CD4-positive, CD25-positive, alpha-beta regulatory T cell (primary cell): ENCODE data around the gene PCOLCE2. TPM values are rescaled to one million over a fixed set of nuclear protein-coding genes. Genes with fewer than 3 reads are reported as not detected.

ENCODE experiments used
- ATAC-seq, 2 donors: fragments of 150-1000 bp; cut with Tn5 transposase; one replicate each; pipeline ENCODE4 v1.10.0; 2021; ENCODE audit warnings: low read depth in 2 of 2, moderate number of reproducible peaks in 2 of 2, moderate library complexity in 1 of 2
- DNase-seq, 3 donors: peaks; one replicate each; pipeline versions ENCODE4 v3.0.0 to v3.0.0-alpha.2; 2012 to 2022; ENCODE audit warnings: mixed read lengths in 1 of 3
- H3K27ac ChIP-seq: one replicate; pipeline ENCODE4 v1.7.0; 2013; ENCODE audit warnings: mild to moderate bottlenecking, low read length; ENCODE audit not compliant: insufficient read depth, poor library complexity, severe bottlenecking
- H3K27me3 ChIP-seq: one replicate; pipeline ENCODE4 v1.7.0; 2013; ENCODE audit warnings: low read length; ENCODE audit not compliant: control insufficient read depth, insufficient read depth
- H3K36me3 ChIP-seq: one replicate; pipeline ENCODE4 v1.7.0; 2013; ENCODE audit warnings: mild to moderate bottlenecking, low read length, moderate library complexity; ENCODE audit not compliant: control insufficient read depth, insufficient read depth
- H3K4me1 ChIP-seq: 2 replicates; pipeline ENCODE4 v1.7.0; 2013; ENCODE audit warnings: mild to moderate bottlenecking, low read length; ENCODE audit not compliant: insufficient read depth, control insufficient read depth, poor library complexity, severe bottlenecking
- H3K4me3 ChIP-seq: one replicate; pipeline ENCODE4 v1.7.0; 2013; ENCODE audit warnings: low read depth, mild to moderate bottlenecking, low read length, moderate library complexity
- H3K9me3 ChIP-seq, 2 experiments: 1 replicate in 1 of 2; 2 replicates in 1 of 2; pipeline ENCODE4 v1.7.0; 2013; ENCODE audit warnings: low read length in 2 of 2, mild to moderate bottlenecking in 1 of 2, moderate library complexity in 1 of 2; ENCODE audit not compliant: control insufficient read depth in 2 of 2
- H3K27ac Mint-ChIP-seq, 3 donors: one replicate each; pipeline ENCODE4 v1.8.0; 2020 to 2022; ENCODE audit warnings: mild to moderate bottlenecking in 3 of 3, mixed read lengths in 3 of 3, moderate library complexity in 2 of 3
- H3K27me3 Mint-ChIP-seq: one replicate; pipeline ENCODE4 v1.8.0; 2022; ENCODE audit warnings: mild to moderate bottlenecking, mixed read lengths
- H3K36me3 Mint-ChIP-seq: one replicate; pipeline ENCODE4 v1.8.0; 2020; ENCODE audit warnings: mixed read lengths
- H3K4me1 Mint-ChIP-seq, 4 donors: one replicate each; pipeline ENCODE4 v1.8.0; 2020 to 2022; ENCODE audit warnings: mixed read lengths in 4 of 4, mild to moderate bottlenecking in 1 of 4
- H3K4me3 Mint-ChIP-seq, 4 donors: one replicate each; pipeline ENCODE4 v1.8.0; 2020 to 2022; ENCODE audit warnings: mild to moderate bottlenecking in 4 of 4, mixed read lengths in 4 of 4, moderate library complexity in 3 of 4
- H3K9me3 Mint-ChIP-seq, 7 donors: one replicate each; pipeline ENCODE4 v1.8.0; 2020 to 2022; ENCODE audit warnings: mixed read lengths in 7 of 7, mild to moderate bottlenecking in 3 of 7, moderate library complexity in 2 of 7
- polyA plus RNA-seq, 4 donors: library from polyadenylated mRNA; unstranded; fragments of 300-500 nt; fragmentation: Illumina TruSeq; gene quantifications; one replicate each; pipeline ENCODE4 v1.2.3, GENCODE V29; 2021
- total RNA-seq: library from RNA; stranded (reverse); gene quantifications from one replicate; pipeline ENCODE4 v1.2.3, GENCODE V29; 2022

PCOLCE2 gene
- total and polyA plus RNA-seq, 5 donors from 2014 or later, result not detected

DNA sequence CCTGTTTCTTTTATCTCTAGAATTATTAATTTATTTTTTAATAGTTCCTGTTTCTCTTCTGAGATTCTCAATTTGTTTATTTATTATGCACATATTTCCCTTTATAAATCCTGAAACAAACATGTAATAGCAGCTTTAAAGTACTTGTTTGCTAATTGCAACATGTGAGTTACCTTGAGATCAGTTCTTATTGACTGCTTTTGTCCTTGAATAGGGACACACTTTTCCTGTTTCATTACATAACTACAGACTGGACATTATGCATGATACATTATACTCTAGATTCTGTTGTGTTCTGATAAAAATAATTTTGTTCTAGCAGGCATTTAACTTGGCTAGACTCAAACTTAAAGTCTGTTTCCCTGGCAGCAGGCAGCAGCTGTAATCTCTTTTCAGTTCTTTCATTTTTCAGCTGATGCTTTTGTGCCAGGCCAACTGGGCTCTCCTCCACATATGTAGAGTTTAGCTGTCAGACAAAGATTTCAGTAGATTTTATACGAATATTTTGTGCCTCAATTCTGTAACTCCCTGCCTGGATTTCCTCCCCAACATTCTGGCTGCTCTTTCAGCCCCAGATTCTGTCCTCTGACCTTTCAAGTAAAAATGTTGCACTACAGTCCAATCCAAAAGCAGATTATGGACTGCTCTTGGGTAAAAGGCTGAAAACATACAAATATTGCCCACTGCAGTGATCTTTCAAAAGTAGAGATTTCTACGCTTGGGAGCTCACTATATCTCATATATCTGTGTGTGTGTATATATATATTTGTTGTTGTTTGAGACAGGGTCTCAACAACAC is 41.9 kb downstream of the PCOLCE2 start:
- Histone ChIP-seq H3K9me3 (no peaks in the 10 kb centered on the region), H3K4me3 (no peak overlapping the region), H3K27ac (no peak overlapping the region), H3K4me1 (no peaks in the 10 kb centered on the region), H3K27me3 (peaks cover 2% of the 10 kb centered on the region), H3K36me3 (no peaks in the 10 kb centered on the region)
- Mint-ChIP-seq H3K36me3 (peaks cover 3% of the 10 kb centered on the region), H3K4me3 (no peak overlapping the region), H3K9me3 (no peaks in the 10 kb centered on the region), H3K27ac (peak overlapping the region in 1 of 3 donors; percentile 61), H3K4me1 (no peaks in the 10 kb centered on the region), H3K27me3 (peaks cover 20% of the 10 kb centered on the region)
- DNase-seq (no peak), ATAC-seq (no peak)

DNA sequence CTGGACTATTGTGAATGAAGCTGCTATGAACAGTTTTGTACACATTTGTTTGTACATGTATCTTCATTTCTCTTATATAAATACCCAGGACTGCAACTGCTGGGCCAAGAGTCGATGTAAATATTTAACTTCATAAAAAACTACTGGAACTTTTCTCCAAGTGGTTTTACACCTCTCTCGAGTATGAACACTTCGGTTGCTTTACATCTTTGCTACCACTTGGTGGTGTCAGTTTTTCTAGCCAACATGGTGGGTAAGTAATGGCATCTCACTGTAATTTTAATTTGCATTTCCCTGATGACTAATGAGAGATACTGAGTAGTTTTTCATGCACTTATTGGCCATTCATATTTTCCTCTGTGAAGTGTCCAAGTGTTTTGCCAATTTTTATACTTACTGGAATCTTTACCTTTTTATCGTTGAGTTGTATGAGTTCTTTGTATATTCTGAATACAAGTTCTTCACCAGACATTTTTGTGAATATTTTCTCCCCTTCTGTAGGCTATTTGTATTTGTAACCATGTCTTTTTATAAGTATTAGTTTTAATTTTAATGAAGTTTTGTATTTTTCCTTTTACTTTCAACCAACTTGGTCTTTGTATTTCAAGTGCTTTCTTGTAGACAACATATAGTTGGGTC is 44.4 kb downstream of the PCOLCE2 start:
- no peaks in the 10 kb centered on the region for H3K36me3 ChIP-seq
- peaks cover 2% of the 10 kb centered on the region for H3K27me3 ChIP-seq
- peaks cover 32% of the 10 kb centered on the region for H3K27me3 Mint-ChIP-seq
- no peaks in the 10 kb centered on the region for H3K9me3 Mint-ChIP-seq
- H3K27ac Mint-ChIP-seq, result no peak overlapping the region
- DNase-seq, result peak in 1 of 3 donors; percentile 44
- no peak overlapping the region for H3K27ac ChIP-seq
- no peaks in the 10 kb centered on the region for H3K4me1 Mint-ChIP-seq
- no peaks in the 10 kb centered on the region for H3K4me1 ChIP-seq
- H3K4me3 Mint-ChIP-seq, result no peak overlapping the region
- H3K9me3 ChIP-seq, result no peaks in the 10 kb centered on the region
- H3K4me3 ChIP-seq, result no peak overlapping the region
- ATAC-seq, result peak; percentile 39 to 47
- peaks cover 3% of the 10 kb centered on the region for H3K36me3 Mint-ChIP-seq

DNA sequence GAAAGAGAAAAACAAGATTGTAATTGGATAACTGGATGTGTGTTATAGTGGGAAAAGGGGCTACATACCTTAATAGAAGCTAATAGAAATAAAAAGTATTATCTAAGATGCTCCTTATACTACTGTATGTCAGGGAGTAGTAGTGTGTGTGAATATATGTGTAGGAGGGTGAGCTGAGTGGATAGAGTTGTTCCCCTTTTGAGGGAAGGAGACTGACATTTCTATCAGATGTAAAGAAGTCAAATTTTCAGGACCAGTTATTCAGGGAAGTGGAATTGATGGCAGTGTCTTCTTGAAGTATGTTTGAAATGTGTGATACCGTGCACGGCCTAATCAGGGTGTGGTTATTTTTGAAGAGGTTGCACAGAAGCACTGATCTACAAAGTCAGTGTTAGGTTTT is 49.1 kb downstream of the PCOLCE2 start:
- Mint-ChIP-seq H3K4me1 (no peaks in the 10 kb centered on the region), H3K36me3 (no peaks in the 10 kb centered on the region)
- no peak for DNase-seq

GRCh38 chr3:142837526-142837925 is 51.4 kb downstream of the PCOLCE2 start:
- ATAC-seq (no peak), DNase-seq (no peak)
- Histone ChIP-seq H3K9me3 (no peaks in the 10 kb centered on the region), H3K4me1 (no peaks in the 10 kb centered on the region), H3K4me3 (no peak overlapping the region), H3K36me3 (no peaks in the 10 kb centered on the region), H3K27ac (no peak overlapping the region), H3K27me3 (peaks cover 23% of the 10 kb centered on the region)
- Mint-ChIP-seq H3K27me3 (peaks cover 53% of the 10 kb centered on the region), H3K4me1 (no peaks in the 10 kb centered on the region), H3K27ac (no peak overlapping the region), H3K36me3 (no peaks in the 10 kb centered on the region), H3K9me3 (no peaks in the 10 kb centered on the region), H3K4me3 (no peak overlapping the region)

More for the DNA sequence above, 49.1 kb downstream of the PCOLCE2 start:
- no peak overlapping the region for H3K4me3 ChIP-seq
- H3K4me3 Mint-ChIP-seq, result no peak overlapping the region
- ATAC-seq, result no peak
- H3K27me3 ChIP-seq, result peaks cover 17% of the 10 kb centered on the region
- peaks cover 56% of the 10 kb centered on the region for H3K27me3 Mint-ChIP-seq
- H3K9me3 Mint-ChIP-seq, result no peaks in the 10 kb centered on the region
- no peak overlapping the region for H3K27ac Mint-ChIP-seq
- H3K27ac ChIP-seq, result no peak overlapping the region
- no peaks in the 10 kb centered on the region for H3K36me3 ChIP-seq
- H3K4me1 ChIP-seq, result no peaks in the 10 kb centered on the region
- no peaks in the 10 kb centered on the region for H3K9me3 ChIP-seq

DNA sequence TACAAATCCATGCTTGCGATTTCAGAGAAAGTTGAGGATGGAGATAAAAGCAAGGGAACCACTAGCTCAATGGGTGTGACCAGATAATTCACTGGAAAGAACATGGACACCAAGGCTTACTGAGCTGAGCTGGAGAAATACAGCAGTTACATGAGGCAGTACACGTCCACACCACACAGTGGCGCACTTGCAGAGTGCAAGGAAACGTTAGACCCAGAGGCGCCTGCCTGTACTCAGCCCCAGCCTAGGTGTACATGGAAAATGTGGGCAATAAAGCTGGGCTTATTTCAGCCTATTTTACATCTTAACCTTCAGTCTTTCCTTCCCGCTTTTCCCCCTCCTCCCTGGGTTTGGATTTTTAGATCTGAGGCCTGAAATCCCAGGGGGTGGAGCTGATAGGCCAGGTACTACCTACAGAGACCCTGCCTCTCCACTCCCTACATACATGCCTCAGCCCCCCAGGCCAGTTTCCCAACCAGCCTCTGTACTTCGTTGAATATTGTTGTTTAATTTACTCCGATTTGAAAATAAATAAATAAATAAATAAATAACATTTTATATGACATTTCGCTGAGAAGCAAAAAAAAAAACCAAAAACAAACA is 60.1 kb downstream of the PCOLCE2 start:
- DNase-seq, result peak; percentile 21 to 69 (median 21)
- Histone ChIP-seq H3K27ac (no peak overlapping the region), H3K4me3 (no peak overlapping the region), H3K4me1 (no peaks in the 10 kb centered on the region), H3K36me3 (no peaks in the 10 kb centered on the region), H3K27me3 (peaks cover 7% of the 10 kb centered on the region), H3K9me3 (no peaks in the 10 kb centered on the region)
- no peak overlapping the region for H3K4me3 Mint-ChIP-seq
- peaks cover 0 to 4% (median 0%) of the 10 kb centered on the region in 7 donors for H3K9me3 Mint-ChIP-seq
- no peak overlapping the region for H3K27ac Mint-ChIP-seq
- H3K4me1 Mint-ChIP-seq, result peaks cover 0 to 2% (median 0%) of the 10 kb centered on the region in 4 donors
- peaks cover 35% of the 10 kb centered on the region for H3K27me3 Mint-ChIP-seq
- no peaks in the 10 kb centered on the region for H3K36me3 Mint-ChIP-seq
- ATAC-seq, result peak; percentile 75 to 82

DNA sequence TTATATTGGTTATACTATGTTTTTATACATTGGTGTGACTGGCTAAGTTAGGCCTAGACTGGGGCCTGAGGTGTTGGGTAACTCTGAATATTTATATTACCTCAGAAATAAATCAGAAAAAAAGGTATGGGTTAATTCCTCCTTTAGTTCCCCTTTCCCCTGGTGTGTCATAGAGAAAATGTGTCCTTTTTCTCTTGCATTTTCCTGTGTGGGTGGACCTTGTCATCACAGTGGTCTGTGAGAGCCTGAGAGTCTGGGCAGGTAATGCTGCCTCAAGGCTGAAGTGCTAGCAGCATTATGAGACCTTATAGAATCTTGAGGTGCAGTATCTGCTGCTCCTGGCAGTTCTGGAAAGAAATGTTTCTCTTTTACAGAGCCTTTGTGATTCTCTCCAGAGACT is 69.7 kb downstream of the PCOLCE2 start:
- peaks cover 41% of the 10 kb centered on the region for H3K27me3 Mint-ChIP-seq
- no peak overlapping the region for H3K4me3 Mint-ChIP-seq
- Histone ChIP-seq H3K4me1 (no peaks in the 10 kb centered on the region), H3K27me3 (peaks cover 3% of the 10 kb centered on the region), H3K4me3 (no peak overlapping the region), H3K36me3 (no peaks in the 10 kb centered on the region), H3K27ac (no peak overlapping the region), H3K9me3 (no peaks in the 10 kb centered on the region)
- peaks cover 0 to 2% (median 0%) of the 10 kb centered on the region in 7 donors for H3K9me3 Mint-ChIP-seq
- no peak overlapping the region for H3K27ac Mint-ChIP-seq
- ATAC-seq, result no peak
- no peaks in the 10 kb centered on the region for H3K4me1 Mint-ChIP-seq
- no peak for DNase-seq
- H3K36me3 Mint-ChIP-seq, result no peaks in the 10 kb centered on the region

- H3K4me3 ChIP-seq, result no peak overlapping the region
These were observed 70.2 kb downstream of the PCOLCE2 start for GRCh38 chr3:142818651-142819050.

More at GRCh38 chr3:142818651-142819050, 70.2 kb downstream of the PCOLCE2 start:
- H3K9me3 ChIP-seq, result no peaks in the 10 kb centered on the region
- peaks cover 3% of the 10 kb centered on the region for H3K27me3 ChIP-seq
- H3K36me3 ChIP-seq, result no peaks in the 10 kb centered on the region
- no peaks in the 10 kb centered on the region for H3K4me1 ChIP-seq
- H3K27ac ChIP-seq, result no peak overlapping the region
- Mint-ChIP-seq H3K27ac (no peak overlapping the region), H3K9me3 (peaks cover 0 to 2% (median 0%) of the 10 kb centered on the region in 7 donors), H3K36me3 (no peaks in the 10 kb centered on the region), H3K27me3 (peaks cover 41% of the 10 kb centered on the region), H3K4me3 (no peak overlapping the region), H3K4me1 (no peaks in the 10 kb centered on the region)
- DNase-seq (no peak), ATAC-seq (no peak)
